Prostate gland (tissue), 2 donors: Measurements from ENCODE around the gene TMTC3.

Source experiments
- POLR2A ChIP-seq: fragments of 450-650 bp; IDR thresholded peaks from one replicate; pipeline ENCODE4 v1.6.1; 2016; ENCODE audit warnings: antibody characterized with exemption, mild to moderate bottlenecking
- POLR2AphosphoS5 ChIP-seq: sonication (generic); formaldehyde crosslinking; IDR thresholded peaks from one replicate; pipeline ENCODE4 v1.6.1; 2017; ENCODE audit warnings: antibody characterized with exemption
- TF ChIP-seq, protein P1 (sequence below), 4 experiments: fragments of 200-600 bp in 2 of 4; fragments of 450-650 bp in 2 of 4; sonication (generic) in 2 of 4; IDR thresholded peaks; 1 replicate in 3 of 4; 2 replicates in 1 of 4; pipeline ENCODE4 v1.5.1; 2016 to 2019; ENCODE audit warnings: antibody characterized with exemption in 4 of 4, mild to moderate bottlenecking in 2 of 4, moderate library complexity in 2 of 4

GRCh38 chr12:88188180-88188579, 46.1 kb downstream of the TMTC3 start:
- TF ChIP-seq, protein P1, sequence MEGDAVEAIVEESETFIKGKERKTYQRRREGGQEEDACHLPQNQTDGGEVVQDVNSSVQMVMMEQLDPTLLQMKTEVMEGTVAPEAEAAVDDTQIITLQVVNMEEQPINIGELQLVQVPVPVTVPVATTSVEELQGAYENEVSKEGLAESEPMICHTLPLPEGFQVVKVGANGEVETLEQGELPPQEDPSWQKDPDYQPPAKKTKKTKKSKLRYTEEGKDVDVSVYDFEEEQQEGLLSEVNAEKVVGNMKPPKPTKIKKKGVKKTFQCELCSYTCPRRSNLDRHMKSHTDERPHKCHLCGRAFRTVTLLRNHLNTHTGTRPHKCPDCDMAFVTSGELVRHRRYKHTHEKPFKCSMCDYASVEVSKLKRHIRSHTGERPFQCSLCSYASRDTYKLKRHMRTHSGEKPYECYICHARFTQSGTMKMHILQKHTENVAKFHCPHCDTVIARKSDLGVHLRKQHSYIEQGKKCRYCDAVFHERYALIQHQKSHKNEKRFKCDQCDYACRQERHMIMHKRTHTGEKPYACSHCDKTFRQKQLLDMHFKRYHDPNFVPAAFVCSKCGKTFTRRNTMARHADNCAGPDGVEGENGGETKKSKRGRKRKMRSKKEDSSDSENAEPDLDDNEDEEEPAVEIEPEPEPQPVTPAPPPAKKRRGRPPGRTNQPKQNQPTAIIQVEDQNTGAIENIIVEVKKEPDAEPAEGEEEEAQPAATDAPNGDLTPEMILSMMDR (IDR thresholded peaks at IDR 0.05): no peak
- TF ChIP-seq POLR2AphosphoS5 (no peak), POLR2A (no peak)
